Measurements from ENCODE around the gene KCNQ1OT1. TPM values are rescaled to one million over a fixed set of nuclear protein-coding genes. Genes with fewer than 3 reads are reported as not detected.

Gene KCNQ1OT1
- total RNA-seq, 1 donor from 2014 or later: 2.3 TPM

GRCh38 chr11:2696455-2696854 is 3.3 kb downstream of the KCNQ1OT1 start:
- H3K27ac ChIP-seq: no peak overlapping the region
- no peak for DNase-seq (ENCODE audit: low spot score)
- Mint-ChIP-seq H3K4me1 (peaks cover 61% of the 10 kb centered on the region), H3K36me3 (peaks cover 2% of the 10 kb centered on the region), H3K27me3 (ENCODE audit: insufficient read depth, low read depth) (peaks cover 10% of the 10 kb centered on the region), H3K4me3 (peak overlapping the region; percentile 10), H3K27ac (no peak overlapping the region), H3K9me3 (peaks cover 10% of the 10 kb centered on the region)
- H3K9me3 ChIP-seq (ENCODE audit: low read depth): no peaks in the 10 kb centered on the region
- TF ChIP-seq CTCF (IDR thresholded peaks at IDR 0.05) (no peak), EZH2phosphoT487 (IDR thresholded peaks at IDR 0.05) (no peak)
- H3K9ac ChIP-seq: no peak overlapping the region
- peaks cover 39% of the 10 kb centered on the region for H3F3A ChIP-seq (ENCODE audit: low read depth)
- H3K27me3 ChIP-seq: peaks cover 40% of the 10 kb centered on the region
- no peak overlapping the region for H2AFZ ChIP-seq (replicated peaks)
- H3K4me2 ChIP-seq: no peak overlapping the region
- no peaks in the 10 kb centered on the region for H3K36me3 ChIP-seq
- no peak overlapping the region for H3K4me3 ChIP-seq
- peaks cover 41% of the 10 kb centered on the region for H3K79me2 ChIP-seq (ENCODE audit: low read depth)
- peaks cover 38% of the 10 kb centered on the region for H3K4me1 ChIP-seq
- peaks cover 75% of the 10 kb centered on the region for H4K20me1 ChIP-seq (ENCODE audit: low read depth)

- DNase-seq (ENCODE audit: low spot score): no peak
- H3K36me3 Mint-ChIP-seq: peaks cover 2% of the 10 kb centered on the region
- Histone ChIP-seq H3K9ac (no peak overlapping the region), H3K9me3 (ENCODE audit: low read depth) (no peaks in the 10 kb centered on the region), H3K36me3 (no peaks in the 10 kb centered on the region), H3K27ac (no peak overlapping the region), H3K27me3 (peaks cover 32% of the 10 kb centered on the region), H3F3A (ENCODE audit: low read depth) (peaks cover 31% of the 10 kb centered on the region), H3K4me1 (peaks cover 41% of the 10 kb centered on the region), H3K4me3 (no peak overlapping the region), H3K79me2 (ENCODE audit: low read depth) (peaks cover 41% of the 10 kb centered on the region), H4K20me1 (ENCODE audit: low read depth) (peaks cover 85% of the 10 kb centered on the region), H3K4me2 (no peak overlapping the region), H2AFZ (replicated peaks) (no peak overlapping the region)
- peaks cover 64% of the 10 kb centered on the region for H3K4me1 Mint-ChIP-seq
- H3K4me3 Mint-ChIP-seq: no peak overlapping the region
- peaks cover 7% of the 10 kb centered on the region for H3K27me3 Mint-ChIP-seq (ENCODE audit: insufficient read depth, low read depth)
- no peak overlapping the region for H3K27ac Mint-ChIP-seq
- TF ChIP-seq EZH2 (IDR thresholded peaks at IDR 0.05) (no peak), CTCF (IDR thresholded peaks at IDR 0.05) (no peak), EZH2phosphoT487 (IDR thresholded peaks at IDR 0.05) (no peak)
- H3K9me3 Mint-ChIP-seq: peaks cover 10% of the 10 kb centered on the region
These were observed 4.5 kb downstream of the KCNQ1OT1 start for GRCh38 chr11:2694995-2695939.

GRCh38 chr11:2694495-2694894 is 5.3 kb downstream of the KCNQ1OT1 start:
- no peak for TF ChIP-seq CTCF (IDR thresholded peaks at IDR 0.05)
- no peak for TF ChIP-seq EZH2 (IDR thresholded peaks at IDR 0.05)
- TF ChIP-seq EZH2phosphoT487 (IDR thresholded peaks at IDR 0.05): no peak
- H3K27ac ChIP-seq: no peak overlapping the region
- Mint-ChIP-seq H3K27ac (no peak overlapping the region), H3K36me3 (peaks cover 2% of the 10 kb centered on the region), H3K4me3 (no peak overlapping the region), H3K9me3 (peaks cover 10% of the 10 kb centered on the region), H3K27me3 (ENCODE audit: insufficient read depth, low read depth) (peaks cover 9% of the 10 kb centered on the region), H3K4me1 (peaks cover 69% of the 10 kb centered on the region)
- H3K79me2 ChIP-seq (ENCODE audit: low read depth): peaks cover 39% of the 10 kb centered on the region
- peaks cover 41% of the 10 kb centered on the region for H3K4me1 ChIP-seq
- no peak overlapping the region for H2AFZ ChIP-seq (replicated peaks)
- no peaks in the 10 kb centered on the region for H3K9me3 ChIP-seq (ENCODE audit: low read depth)
- H3K27me3 ChIP-seq: peaks cover 32% of the 10 kb centered on the region
- H3K4me2 ChIP-seq: peak overlapping the region; percentile 54
- DNase-seq (ENCODE audit: low spot score): no peak
- peaks cover 31% of the 10 kb centered on the region for H3F3A ChIP-seq (ENCODE audit: low read depth)
- no peaks in the 10 kb centered on the region for H3K36me3 ChIP-seq
- H4K20me1 ChIP-seq (ENCODE audit: low read depth): peaks cover 93% of the 10 kb centered on the region
- no peak overlapping the region for H3K4me3 ChIP-seq
- no peak overlapping the region for H3K9ac ChIP-seq
